ENCODE data around the gene SSC5D. TPM values are rescaled to one million over a fixed set of nuclear protein-coding genes. Genes with fewer than 3 reads are reported as not detected.

SSC5D gene
- total and polyA plus RNA-seq, 9 of the 15 experiments (the other 6 are each of a cell fraction or from before 2014, with no cell fraction given): 0.04 to 0.71 (median 0.14) TPM; not detected in 2

- TF ChIP-seq RFX1 (IDR thresholded peaks at IDR 0.05) (no peak), MITF (IDR thresholded peaks at IDR 0.05) (no peak), MYBL2 (IDR thresholded peaks at IDR 0.05; ENCODE audit: low read depth) (no peak), MYBL2 (CRISPR knock-in tag; IDR thresholded peaks at IDR 0.05; ENCODE audit: borderline replicate concordance) (no peak), ZHX1 (conservative IDR thresholded peaks at IDR 0.05; ENCODE audit: low read length) (no peak), STAT5A (IDR thresholded peaks at IDR 0.05; ENCODE audit: borderline replicate concordance, low read length) (no peak), HEY1 (CRISPR knock-in tag; IDR thresholded peaks at IDR 0.05; ENCODE audit: borderline replicate concordance) (no peak), SAP30 (IDR thresholded peaks at IDR 0.05; ENCODE audit: borderline replicate concordance, insufficient read depth, low read depth, low read length, poor library complexity, severe bottlenecking) (no peak), ARID3A (IDR thresholded peaks at IDR 0.05; ENCODE audit: borderline replicate concordance, low read depth, low read length) (no peak), AFF4 (CRISPR knock-in tag; IDR thresholded peaks at IDR 0.05) (0 out of 2 replicates have a peak, but pooled peaks have one; percentile 52), ILK (tag; IDR thresholded peaks at IDR 0.05; ENCODE audit: borderline replicate concordance, low read depth) (no peak), TFAM (CRISPR knock-in tag; conservative IDR thresholded peaks at IDR 0.05) (no peak), GABPA (tag; conservative IDR thresholded peaks at IDR 0.05; ENCODE audit: low read depth) (no peak), ESRRB (CRISPR knock-in tag; IDR thresholded peaks at IDR 0.05; ENCODE audit: borderline replicate concordance) (no peak), GTF2A2 (tag; IDR thresholded peaks at IDR 0.05) (no peak), HIVEP1 (CRISPR knock-in tag; IDR thresholded peaks at IDR 0.05) (no peak), ZNF696 (CRISPR knock-in tag; conservative IDR thresholded peaks at IDR 0.05) (no peak), ZKSCAN8 (CRISPR knock-in tag; IDR thresholded peaks at IDR 0.05) (no peak)
These were observed 35.4 kb upstream of the SSC5D start (continued) for GRCh38 chr19:55452749-55453346.
